ENCODE measurements around the gene TCF3. TPM values are rescaled to one million over a fixed set of nuclear protein-coding genes. Genes with fewer than 3 reads are reported as not detected.

TCF3 gene
- total and polyA plus RNA-seq, 2 of the 8 experiments (the other 6 are each of a cell fraction or from before 2014, with no cell fraction given) = 241 to 348 TPM

GRCh38 chr19:1571358-1571757 lies 81.1 kb downstream of the TCF3 start:
- Histone ChIP-seq H3K79me2 (ENCODE audit: control insufficient read depth in 1 of 2, insufficient read depth in 2 of 2, low read length in 2 of 2) (peaks cover 0 to 7% of the 10 kb centered on the region in 2 experiments; a peak in 1 of 4 replicates), H2BK15ac (ENCODE audit: low read length) (no peak overlapping the region), H3K4me3 (ENCODE audit: extremely low read depth in 1 of 4, insufficient read depth in 2 of 4, low read depth in 3 of 4, low read length in 4 of 4) (no peak overlapping the region), H4K8ac (ENCODE audit: extremely low read depth, insufficient read depth, low read length) (no peak overlapping the region), H4K91ac (replicated peaks; ENCODE audit: insufficient read length, low read length) (no peak overlapping the region), H3K27me3 (replicated peaks in 1 of 4; ENCODE audit: control insufficient read depth in 3 of 4, extremely low read depth in 1 of 4, insufficient read depth in 3 of 4, low read length in 3 of 4) (peaks cover 8 to 26% (median 14%) of the 10 kb centered on the region in 4 experiments), H3K14ac (ENCODE audit: insufficient read length) (no peak overlapping the region), H3K18ac (ENCODE audit: extremely low read depth, low read length) (no peak overlapping the region), H2BK20ac (ENCODE audit: low read length) (no peak overlapping the region), H3K23me2 (ENCODE audit: low read depth, low read length) (peaks cover 3% of the 10 kb centered on the region; the same call in 1 of the 2 replicates), H3K4me2 (ENCODE audit: insufficient read depth in 1 of 2, low read depth in 2 of 2, low read length in 2 of 2) (no peak overlapping the region), H3K23ac (ENCODE audit: insufficient read length) (no peak overlapping the region), H3K4me1 (replicated peaks in 1 of 4; ENCODE audit: control insufficient read depth in 3 of 4, insufficient read depth in 4 of 4, low read length in 3 of 4) (peaks cover 0 to 2% (median 0%) of the 10 kb centered on the region in 4 experiments; a peak in 3 of 7 replicates), H3K27ac (ENCODE audit: low read depth, low read length) (no peak overlapping the region), H2BK120ac (replicated peaks; ENCODE audit: low read depth, low read length) (no peak overlapping the region), H3K9me3 (ENCODE audit: insufficient read depth in 2 of 2, low read depth in 1 of 2, low read length in 1 of 2) (peaks cover 0 to 8% of the 10 kb centered on the region in 2 experiments; a peak in 2 of 4 replicates), H4K5ac (ENCODE audit: insufficient read length, low read depth, low read length) (no peak overlapping the region), H3K4ac (replicated peaks; ENCODE audit: insufficient read length, low read depth, low read length) (no peak overlapping the region), H3K56ac (replicated peaks; ENCODE audit: insufficient read length, low read depth, low read length) (no peak overlapping the region), H3K79me1 (ENCODE audit: low read depth, low read length) (no peaks in the 10 kb centered on the region; the same call in 1 of the 2 replicates), H4K20me1 (replicated peaks in 1 of 2; ENCODE audit: control insufficient read depth in 1 of 2, insufficient read depth in 2 of 2, low read length in 2 of 2) (peaks cover 0 to 3% of the 10 kb centered on the region in 2 experiments), H3K9ac (replicated peaks in 1 of 4; ENCODE audit: extremely low read depth in 1 of 4, low read depth in 3 of 4, low read length in 3 of 4) (no peak overlapping the region), H2AK5ac (ENCODE audit: low read depth, low read length) (0 out of 2 replicates have a peak overlapping the region, but pooled peaks have one; percentile 24), H2AFZ (ENCODE audit: low read length) (no peak overlapping the region), H2BK12ac (ENCODE audit: low read depth, low read length) (no peak overlapping the region), H2BK5ac (ENCODE audit: low read depth, low read length) (no peak overlapping the region), H3K36me3 (ENCODE audit: control insufficient read depth in 2 of 4, insufficient read depth in 4 of 4, low read length in 3 of 4) (peaks cover 0 to 1% (median 0%) of the 10 kb centered on the region in 4 experiments; a peak in 2 of 8 replicates)
- DNase-seq (ENCODE audit: low read depth in 1 of 2, low spot score in 2 of 2) (no peak), FAIRE-seq (no peak)
- 94% methylated on average over 12 of the region's 12 CpGs; no CpG with 5 or more reads in 1 of the 2 experiments for WGBS, 2 experiments (ENCODE audit: extremely low coverage in 1 of 2, insufficient coverage in 1 of 2, insufficient read length in 1 of 2, insufficient replicate concordance in 2 of 2, low coverage in 1 of 2, low lambda C conversion rate in 2 of 2, missing lambda C conversion rate in 1 of 2)
- POLR2A ChIA-PET (ENCODE audit: partially characterized antibody) = interaction anchor here (8.8 kb wide), 1 partner anchor 16 kb away, joined by 148 read pairs; no protein-coding TSS in a partner anchor
- CTCF ChIA-PET (ENCODE audit: partially characterized antibody) = interaction anchor here (1.3 to 1.4 kb wide), 2 partner anchors 19 to 20 kb away, joined by 3 read pairs; no protein-coding TSS in a partner anchor
- no peak for TF ChIP-seq CTBP2 (IDR thresholded peaks at IDR 0.05; ENCODE audit: borderline replicate concordance, insufficient read depth, insufficient read length, low read length)
- no peak for TF ChIP-seq RFX5 (IDR thresholded peaks at IDR 0.05; ENCODE audit: borderline replicate concordance, low read depth, low read length)
- TF ChIP-seq POLR2A (IDR thresholded peaks at IDR 0.05; ENCODE audit: control extremely low read depth in 1 of 2, low read depth in 2 of 2, low read length in 2 of 2) = no peak
- no peak for TF ChIP-seq CHD2 (IDR thresholded peaks at IDR 0.05; ENCODE audit: low read length)
- TF ChIP-seq SRF (IDR thresholded peaks at IDR 0.05; ENCODE audit: low read depth, low read length) = no peak
- no peak for TF ChIP-seq POU5F1 (IDR thresholded peaks at IDR 0.05; ENCODE audit: low read depth, low read length)
- TF ChIP-seq CTCF (IDR thresholded peaks at IDR 0.05; ENCODE audit: control extremely low read depth in 1 of 3, insufficient read depth in 1 of 3, low read depth in 1 of 3, low read length in 3 of 3) = no peak
- TF ChIP-seq SUZ12 (IDR thresholded peaks at IDR 0.05; ENCODE audit: low read length) = no peak
- no peak for TF ChIP-seq RBBP5 (IDR thresholded peaks at IDR 0.05; ENCODE audit: borderline replicate concordance, low read depth, low read length)
- no peak for TF ChIP-seq SIX5 (IDR thresholded peaks at IDR 0.05; ENCODE audit: low read depth, low read length)
- TF ChIP-seq CHD1 (IDR thresholded peaks at IDR 0.05; ENCODE audit: low read depth, low read length) = no peak
- no peak for TF ChIP-seq BCL11A (IDR thresholded peaks at IDR 0.05; ENCODE audit: low read depth in 2 of 2, low read length in 2 of 2)

Data from H1 (cell line).